GM21381 (cell line): ENCODE results near the gene AKR7A3.
"Not testable (repeated sequence)": the region's sequence is repeated elsewhere in the genome, so short reads cannot be mapped to it uniquely, and the experiment has no call there.

Source experiments
- ATAC-seq: cut with Tn5 transposase; IDR thresholded peaks from one replicate; pipeline ENCODE4 v1.9.1; 2021; ENCODE audit warnings: mild to moderate bottlenecking, moderate library complexity; ENCODE audit not compliant: unreplicated experiment

Gene AKR7A3

GRCh38 chr1:19319196-19319595, 30.6 kb upstream of the AKR7A3 start:
- ATAC-seq = no peak

DNA sequence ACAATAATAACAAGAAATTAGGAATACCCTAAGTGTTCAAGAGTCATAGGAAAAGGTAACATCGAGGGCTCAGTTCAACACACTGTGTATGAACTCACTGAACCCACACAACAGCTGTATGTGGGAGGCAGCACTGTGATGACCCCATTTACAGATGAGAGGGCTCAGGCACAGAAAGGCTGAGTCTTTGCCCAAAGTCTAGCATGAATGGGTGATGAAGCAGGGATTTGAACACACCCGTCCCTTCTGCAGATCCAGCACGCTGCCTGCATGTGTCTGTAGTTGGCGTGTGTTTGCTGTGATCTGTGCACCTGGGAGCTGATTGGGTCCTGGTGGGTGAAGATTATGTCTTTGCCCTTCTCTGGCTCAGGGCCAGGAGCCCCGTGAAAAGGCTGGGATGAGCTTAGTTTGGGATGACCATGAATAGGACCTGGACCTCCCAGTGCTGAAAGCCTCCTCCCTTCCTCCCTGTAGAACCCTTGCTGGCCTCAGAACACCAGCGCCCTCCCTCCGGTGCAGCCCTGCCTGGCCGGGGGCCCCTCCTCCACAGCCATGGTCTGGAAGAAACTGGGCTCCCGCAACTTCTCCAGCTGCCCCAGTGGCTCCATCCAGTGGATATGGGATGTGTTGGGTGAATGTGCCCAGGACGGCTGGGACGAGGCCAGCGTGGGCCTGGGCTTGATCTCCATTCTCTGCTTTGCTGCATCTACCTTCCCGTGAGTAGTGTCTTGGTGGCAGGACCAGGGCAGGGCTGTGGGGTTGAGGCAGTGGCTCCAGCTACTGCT, 28.7 kb upstream of the AKR7A3 start:
- ATAC-seq = no peak

DNA sequence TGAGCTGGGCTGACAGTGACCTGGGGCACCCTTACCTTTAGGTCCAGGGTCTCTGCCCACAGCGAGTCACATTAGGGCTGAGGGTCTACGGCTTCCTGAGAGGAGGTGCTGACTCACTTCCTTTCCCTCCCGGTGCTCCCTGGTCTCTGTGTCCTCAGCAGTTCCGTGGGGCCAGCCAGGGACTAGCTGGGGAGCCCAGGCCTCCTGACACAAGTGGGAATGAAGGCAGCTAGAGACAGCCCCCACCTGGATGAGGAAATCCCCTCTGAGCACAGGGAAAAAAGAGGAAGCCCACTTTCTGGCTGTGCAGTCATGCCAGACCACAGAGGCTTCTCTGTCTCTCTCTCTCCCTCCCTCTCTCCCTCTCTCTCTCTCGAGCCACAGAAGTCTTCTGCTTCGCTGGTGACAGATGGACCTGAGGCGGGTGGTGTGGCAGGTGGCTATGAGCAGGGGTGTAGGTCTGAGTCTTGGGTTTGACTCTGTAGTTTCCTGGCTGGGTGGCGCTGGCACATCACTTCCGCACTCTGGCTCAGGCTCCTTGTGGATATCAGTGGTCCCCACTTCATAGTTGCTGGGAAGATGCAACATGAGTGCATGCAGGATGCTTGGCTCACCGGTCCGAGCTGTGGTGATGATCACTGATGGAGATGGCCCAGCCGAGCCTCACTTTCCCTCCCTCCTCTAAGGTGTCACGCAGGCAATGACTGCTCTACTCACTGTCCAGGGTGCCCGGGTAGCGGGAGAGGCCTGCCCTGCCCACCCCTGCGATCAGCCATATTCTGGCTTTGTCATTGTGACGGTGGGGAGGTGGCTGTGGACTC, 27.0 kb upstream of the AKR7A3 start:
- ATAC-seq = no peak

DNA sequence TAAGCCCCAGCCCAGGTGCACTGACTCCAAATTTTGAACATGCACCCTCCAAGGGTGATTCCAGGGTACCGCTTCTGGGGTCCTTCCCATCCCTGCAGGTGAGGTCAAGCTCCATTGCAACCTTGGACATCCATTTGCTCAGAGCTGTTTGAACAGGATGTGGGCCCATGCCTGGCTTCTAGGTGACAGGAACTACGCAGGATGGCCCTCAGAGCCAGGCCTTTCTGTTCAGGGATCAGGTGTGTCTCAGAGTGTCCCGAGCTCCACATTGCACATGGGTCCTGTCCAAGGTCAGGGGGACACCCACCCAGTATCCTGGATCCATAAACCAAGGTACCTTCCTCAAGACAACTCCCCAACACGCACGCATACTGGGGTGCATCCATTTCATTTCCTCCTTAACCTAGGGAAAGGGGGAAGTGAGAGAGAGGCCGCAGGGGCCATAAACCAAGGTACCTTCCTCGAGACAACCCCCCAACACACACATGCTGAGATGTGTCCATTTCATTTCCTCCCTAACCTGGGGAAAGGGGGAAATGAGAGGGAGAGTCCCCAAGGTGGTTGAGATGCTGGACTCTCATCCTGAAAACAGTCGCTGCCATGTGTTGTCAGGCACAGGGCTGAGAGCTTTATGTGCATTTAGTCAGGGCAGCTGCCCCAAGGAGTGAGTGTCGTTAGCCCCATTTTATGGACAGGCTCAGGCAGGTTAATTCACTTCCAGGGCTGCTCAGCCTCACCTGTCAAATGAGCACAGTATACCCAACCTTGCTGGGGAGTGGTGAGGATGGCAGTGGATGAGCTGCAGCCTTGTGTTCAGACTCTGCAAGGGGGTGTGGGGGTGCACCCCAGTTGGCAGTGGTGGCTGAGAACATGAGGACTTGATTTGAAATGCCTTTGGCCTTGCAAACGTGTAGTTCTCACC, 25.7 kb upstream of the AKR7A3 start:
- ATAC-seq = no peak

- ATAC-seq = no peak
These were observed 25.0 kb upstream of the AKR7A3 start for GRCh38 chr1:19313636-19313959.

- ATAC-seq = no peak
These were observed 24.4 kb upstream of the AKR7A3 start for GRCh38 chr1:19312782-19313635.

DNA sequence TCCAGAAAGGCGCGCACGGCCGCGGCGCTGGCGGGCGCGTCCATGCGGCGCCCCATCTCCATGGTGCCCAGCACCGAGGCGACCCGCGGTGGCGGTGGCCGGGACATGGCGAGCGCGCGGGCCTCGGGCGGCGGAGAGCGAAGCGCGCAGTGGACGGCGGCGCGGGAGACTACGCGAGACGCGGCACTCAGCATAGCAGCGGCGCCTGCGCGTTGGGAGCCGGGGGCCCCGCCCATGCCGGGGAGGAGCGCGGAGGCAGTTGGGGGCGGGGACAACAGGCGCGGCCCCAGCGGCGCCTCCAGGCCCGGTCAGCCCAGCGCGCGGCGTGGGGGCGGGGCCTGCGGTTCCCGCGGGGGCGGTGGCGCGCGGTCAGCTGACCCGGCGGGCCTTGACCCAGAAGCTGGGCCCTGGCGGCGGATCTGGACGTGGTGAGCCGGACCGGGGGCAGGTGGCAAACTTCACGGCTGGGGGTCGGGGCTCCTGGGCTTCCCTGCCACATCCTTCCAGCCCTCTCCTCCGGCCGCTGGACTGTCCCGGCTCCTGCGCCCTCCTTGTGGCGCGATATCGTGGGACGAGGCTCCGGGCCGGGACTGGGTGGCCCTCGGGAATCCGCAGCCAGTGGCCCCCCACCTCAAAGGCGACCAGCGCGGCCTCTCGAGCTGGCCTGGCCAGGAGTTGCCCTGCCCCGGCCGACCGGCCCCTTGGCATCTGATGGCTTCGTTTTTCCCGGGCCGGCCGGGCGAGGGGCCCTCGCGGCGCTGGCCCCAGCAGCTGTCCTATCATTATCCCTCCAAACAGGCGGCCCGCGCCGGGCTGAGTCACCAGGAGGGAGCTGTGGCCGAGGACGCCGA, 23.6 kb upstream of the AKR7A3 start, which contains the start of the genes AKR7A2 and SLC66A1:
TSS of gene AKR7A2 (minus strand) at position 214 of the 851 bp plus-strand sequence. CDS start at position 194, 20 bp downstream.
TSS of gene SLC66A1 (plus strand) at position 396 of the 851 bp plus-strand sequence. CDS start 5,352 bp downstream, outside the sequence.
- peak; percentile 76 for ATAC-seq

DNA sequence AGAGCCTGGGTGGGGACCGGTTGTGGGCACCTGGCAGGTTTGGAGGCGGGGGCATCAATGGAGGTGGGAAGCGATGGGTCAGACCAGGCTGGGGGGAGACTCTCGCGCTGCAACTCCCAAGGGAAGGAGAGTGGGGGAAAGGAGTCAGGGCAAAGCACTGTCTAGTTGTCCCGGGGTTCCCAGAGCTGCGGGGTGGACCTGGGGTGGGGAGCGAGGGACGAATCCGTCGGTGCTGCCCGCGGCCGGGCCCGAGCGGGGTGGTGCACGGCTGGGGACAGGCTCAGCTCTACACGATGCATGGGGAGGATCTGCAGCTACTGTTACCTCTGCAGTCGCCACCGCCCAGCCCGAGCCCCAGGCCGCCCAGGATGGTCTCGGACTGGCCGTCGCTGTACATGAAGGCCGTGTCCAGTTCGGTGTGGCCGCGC, 22.9 kb upstream of the AKR7A3 start:
- peak; percentile 7 for ATAC-seq

GRCh38 chr1:19310720-19311502, 22.3 kb upstream of the AKR7A3 start:
- ATAC-seq = no peak

DNA sequence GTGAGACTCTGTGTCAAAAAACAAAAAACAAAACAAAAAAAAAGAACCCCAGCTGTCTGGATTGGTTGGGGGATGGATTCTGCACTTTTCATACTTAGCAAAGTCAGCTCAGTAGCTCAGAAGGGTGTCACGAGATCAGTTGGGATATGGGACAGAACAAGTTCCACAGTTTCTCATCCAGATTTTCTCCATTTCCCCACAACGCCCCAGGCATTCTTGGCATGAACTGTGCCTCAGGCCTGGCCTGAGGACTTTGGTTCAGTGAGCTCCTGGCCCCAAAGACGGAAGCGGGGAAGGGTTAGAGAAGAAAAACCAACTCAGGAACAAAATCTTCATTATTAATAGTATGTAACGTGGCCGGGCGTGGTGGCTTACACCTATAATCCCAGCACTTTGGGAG, 21.5 kb upstream of the AKR7A3 start:
- ATAC-seq = no peak

- no peak for ATAC-seq
These were observed 20.7 kb upstream of the AKR7A3 start for GRCh38 chr1:19309123-19309813.

DNA sequence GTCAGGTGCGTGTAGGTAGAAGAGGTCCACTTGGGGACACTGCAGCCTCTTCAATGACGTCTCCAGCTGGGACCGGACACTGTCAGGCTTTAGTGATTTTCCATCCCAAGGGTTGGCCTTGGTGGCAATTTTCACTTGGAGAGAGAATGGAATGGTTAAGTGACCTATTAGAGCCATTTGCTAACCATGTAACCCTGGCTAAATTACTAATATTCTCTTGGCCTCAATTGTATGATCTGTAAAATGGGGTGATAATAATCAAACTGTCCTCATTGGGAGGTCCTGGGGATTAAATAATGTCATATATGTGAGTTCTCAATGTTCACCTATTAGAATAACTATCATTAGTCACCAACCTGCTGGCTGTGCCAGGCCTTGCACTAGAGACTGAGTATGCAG, 19.9 kb upstream of the AKR7A3 start:
- no peak for ATAC-seq

- ATAC-seq = no peak
These were observed 19.4 kb upstream of the AKR7A3 start for GRCh38 chr1:19307794-19308508.

- no peak for ATAC-seq
These were observed 18.4 kb upstream of the AKR7A3 start for GRCh38 chr1:19306941-19307340.

- no peak for ATAC-seq
These were observed 17.3 kb upstream of the AKR7A3 start for GRCh38 chr1:19305880-19306279.

DNA sequence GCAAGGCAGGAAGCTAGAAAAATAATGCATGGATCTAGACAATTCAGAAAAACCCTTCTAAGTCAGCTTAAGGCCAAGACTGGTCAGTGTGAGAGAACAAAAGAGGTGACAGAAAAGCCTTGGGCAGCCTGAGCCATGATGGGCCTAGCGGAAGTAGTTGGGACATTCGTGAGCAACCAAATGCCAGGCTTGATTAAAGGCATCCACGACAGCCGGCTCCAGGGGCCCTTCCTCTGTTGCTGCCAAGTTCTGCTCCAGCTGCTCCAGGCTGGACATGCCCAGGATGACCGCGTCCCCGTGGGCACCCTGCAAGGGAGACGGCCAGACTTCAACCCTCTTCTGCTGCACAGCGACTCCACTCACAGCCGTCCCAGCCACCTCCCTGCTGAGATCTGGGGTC, 15.5 kb upstream of the AKR7A3 start:
- ATAC-seq = not testable (repeated sequence)

DNA sequence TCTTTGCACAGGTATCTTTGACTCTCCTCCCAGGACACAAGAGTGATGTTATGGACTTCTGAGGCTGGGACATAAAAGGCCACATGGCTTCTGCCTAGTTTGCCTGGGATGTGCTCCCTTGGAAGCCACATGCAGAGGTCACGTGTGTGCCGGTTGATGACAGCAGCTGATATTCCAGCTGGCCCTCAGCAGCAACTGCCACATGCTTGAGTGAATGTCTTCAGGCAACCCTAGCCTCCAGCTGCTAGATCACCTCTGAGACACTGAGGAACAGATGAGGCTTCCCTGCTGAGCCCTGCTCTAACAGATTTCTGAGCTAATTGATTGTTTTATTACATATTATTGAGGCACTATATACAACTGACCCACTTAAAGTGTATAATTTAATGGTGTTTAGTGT, 11.6 kb upstream of the AKR7A3 start:
- no peak for ATAC-seq
